Liver (tissue), 9 donors: ENCODE data around the gene IFIT3. TPM values are rescaled to one million over a fixed set of nuclear protein-coding genes. Genes with fewer than 3 reads are reported as not detected.

Experiments used
- DNase-seq: peaks from one replicate; pipeline ENCODE4 v3.0.0-alpha.2; 2017; ENCODE audit warnings: low spot score
- H3K27ac ChIP-seq, 2 donors: one replicate each; pipeline ENCODE4 v1.7.0; 2013; ENCODE audit warnings: inconsistent platforms in 2 of 2, low read length in 2 of 2, control low read depth in 1 of 2, low read depth in 1 of 2, mild to moderate bottlenecking in 1 of 2
- H3K27me3 ChIP-seq, 4 donors: one replicate each; pipeline versions ENCODE4 v1.6.1 to v1.7.0; 2013; ENCODE audit warnings: low read length in 3 of 4, inconsistent platforms in 1 of 4, mild to moderate bottlenecking in 1 of 4, moderate library complexity in 1 of 4; ENCODE audit not compliant: control insufficient read depth in 4 of 4, insufficient read depth in 4 of 4
- H3K36me3 ChIP-seq, 4 donors: one replicate each; pipeline versions ENCODE4 v1.6.1 to v1.7.0; 2013; ENCODE audit warnings: low read length in 3 of 4, mild to moderate bottlenecking in 3 of 4, low read depth in 1 of 4, moderate library complexity in 1 of 4; ENCODE audit not compliant: control insufficient read depth in 4 of 4, insufficient read depth in 3 of 4
- H3K4me1 ChIP-seq, 4 donors: one replicate each; pipeline versions ENCODE4 v1.6.1 to v1.7.0; 2013; ENCODE audit warnings: low read length in 3 of 4, mild to moderate bottlenecking in 3 of 4, moderate library complexity in 1 of 4; ENCODE audit not compliant: control insufficient read depth in 4 of 4, insufficient read depth in 4 of 4
- H3K4me3 ChIP-seq, 3 donors: one replicate each; pipeline versions ENCODE4 v1.6.1 to v1.7.0; 2013; ENCODE audit warnings: low read length in 3 of 3, control low read depth in 1 of 3, low read depth in 1 of 3, mild to moderate bottlenecking in 1 of 3
- H3K9ac ChIP-seq, 2 donors: one replicate each; pipeline ENCODE4 v1.7.0; 2013; ENCODE audit warnings: low read length in 2 of 2, mild to moderate bottlenecking in 2 of 2, moderate library complexity in 2 of 2, control low read depth in 1 of 2, low read depth in 1 of 2
- H3K9me3 ChIP-seq, 4 donors: one replicate each; pipeline versions ENCODE4 v1.6.1 to v1.7.0; 2013; ENCODE audit warnings: low read length in 3 of 4; ENCODE audit not compliant: control insufficient read depth in 4 of 4
- ATF3 ChIP-seq: IDR thresholded peaks from 2 replicates; pipeline ENCODE4 v1.6.1; 2016; ENCODE audit warnings: antibody characterized with exemption
- EGR1 ChIP-seq, 2 donors: IDR thresholded peaks; 2 replicates each; pipeline ENCODE4 v1.6.1; 2016 to 2018; ENCODE audit warnings: antibody characterized with exemption in 2 of 2, low read depth in 2 of 2
- FOXA1 ChIP-seq: IDR thresholded peaks from 2 replicates; pipeline ENCODE4 v1.6.1; 2016; ENCODE audit warnings: antibody characterized with exemption
- FOXA2 ChIP-seq: IDR thresholded peaks from 2 replicates; pipeline ENCODE4 v1.6.1; 2016; ENCODE audit warnings: antibody characterized with exemption
- GABPA ChIP-seq, 2 donors: IDR thresholded peaks in 1 of 2; conservative IDR thresholded peaks in 1 of 2; 2 replicates each; pipeline ENCODE4 v1.6.1; 2016; ENCODE audit warnings: antibody characterized with exemption in 2 of 2, mild to moderate bottlenecking in 1 of 2, moderate library complexity in 1 of 2
- HNF4A ChIP-seq, 2 donors: conservative IDR thresholded peaks; 2 replicates each; pipeline ENCODE4 v1.6.1; 2016; ENCODE audit warnings: antibody characterized with exemption in 2 of 2, mild to moderate bottlenecking in 2 of 2
- HNF4G ChIP-seq: IDR thresholded peaks from 2 replicates; pipeline ENCODE4 v1.6.1; 2016; ENCODE audit warnings: antibody characterized with exemption
- JUND ChIP-seq, 2 donors: IDR thresholded peaks; 2 replicates each; pipeline ENCODE4 v1.6.1; 2016; ENCODE audit warnings: antibody characterized with exemption in 2 of 2
- NR2F2 ChIP-seq: IDR thresholded peaks from 2 replicates; pipeline ENCODE4 v1.6.1; 2016; ENCODE audit warnings: antibody characterized with exemption
- RAD21 ChIP-seq, 2 donors: IDR thresholded peaks; 2 replicates each; pipeline ENCODE4 v1.6.1; 2016; ENCODE audit warnings: antibody characterized with exemption in 2 of 2, mild to moderate bottlenecking in 2 of 2
- REST ChIP-seq: IDR thresholded peaks from 2 replicates; pipeline ENCODE4 v1.6.1; 2016; ENCODE audit warnings: antibody characterized with exemption, mild to moderate bottlenecking
- SP1 ChIP-seq: IDR thresholded peaks from 2 replicates; pipeline ENCODE4 v1.6.1; 2018; ENCODE audit warnings: antibody characterized with exemption, mild to moderate bottlenecking
- TAF1 ChIP-seq: conservative IDR thresholded peaks from 2 replicates; pipeline ENCODE4 v1.6.1; 2016; ENCODE audit warnings: antibody characterized with exemption, mild to moderate bottlenecking
- YY1 ChIP-seq: IDR thresholded peaks from 2 replicates; pipeline ENCODE4 v1.6.1; 2016; ENCODE audit warnings: antibody characterized with exemption, mild to moderate bottlenecking
- WGBS: extraction: QIAGEN DNeasy Blood & Tissue Kit; methylation state at CpG from one replicate; pipeline ENCODE4 v1.1.7; 2013; 5-methylcytosine and 5-hydroxymethylcytosine counted together
- polyA plus RNA-seq, 2 donors: library from polyadenylated mRNA; stranded (reverse) in 1 of 2; unstranded in 1 of 2; fragments of 200-250 nt in 1 of 2; fragments of >200 nt in 1 of 2; fragmentation: Nextera tagmentation in 1 of 2; extraction: Ambion mirVana in 1 of 2; gene quantifications; one replicate each; pipeline versions ENCODE4 v1.2.1 to v1.2.3, GENCODE V29; 2013 to 2015
- total RNA-seq, 2 donors: library from RNA; depleted of rRNA; stranded (reverse); fragments of >200 nt; gene quantifications; one replicate each; pipeline ENCODE4 v1.2.3, GENCODE V29; 2014
- TF ChIP-seq, protein P1 (sequence below): IDR thresholded peaks from 2 replicates; pipeline ENCODE4 v1.6.1; 2016; ENCODE audit warnings: antibody characterized with exemption
- TF ChIP-seq, protein P2 (sequence below): fragments of 150-350 bp; IDR thresholded peaks from 2 replicates; pipeline ENCODE4 v1.5.1; 2017; ENCODE audit warnings: improper control_type of control experiment, low read depth, low read length; ENCODE audit not compliant: missing input control
- donor health status: healthy.
- donor health status: healthy.
- donor health status: healthy.
- donor health status: healthy.
- donor health status: healthy.

The IFIT3 gene
- total and polyA plus RNA-seq, 4 donors = 9.2 to 11.2 (median 10.4) TPM

- Histone ChIP-seq H3K4me1 (no peaks in the 10 kb centered on the region), H3K9ac (no peak overlapping the region), H3K36me3 (no peaks in the 10 kb centered on the region), H3K27me3 (no peaks in the 10 kb centered on the region), H3K9me3 (no peaks in the 10 kb centered on the region), H3K4me3 (no peak overlapping the region), H3K27ac (no peak overlapping the region)
- WGBS = 93% methylated on average over 1 of the region's 1 CpG
- no peak for DNase-seq
- no peak for TF ChIP-seq NR2F2
- TF ChIP-seq SP1 = no peak
- TF ChIP-seq, protein P1, sequence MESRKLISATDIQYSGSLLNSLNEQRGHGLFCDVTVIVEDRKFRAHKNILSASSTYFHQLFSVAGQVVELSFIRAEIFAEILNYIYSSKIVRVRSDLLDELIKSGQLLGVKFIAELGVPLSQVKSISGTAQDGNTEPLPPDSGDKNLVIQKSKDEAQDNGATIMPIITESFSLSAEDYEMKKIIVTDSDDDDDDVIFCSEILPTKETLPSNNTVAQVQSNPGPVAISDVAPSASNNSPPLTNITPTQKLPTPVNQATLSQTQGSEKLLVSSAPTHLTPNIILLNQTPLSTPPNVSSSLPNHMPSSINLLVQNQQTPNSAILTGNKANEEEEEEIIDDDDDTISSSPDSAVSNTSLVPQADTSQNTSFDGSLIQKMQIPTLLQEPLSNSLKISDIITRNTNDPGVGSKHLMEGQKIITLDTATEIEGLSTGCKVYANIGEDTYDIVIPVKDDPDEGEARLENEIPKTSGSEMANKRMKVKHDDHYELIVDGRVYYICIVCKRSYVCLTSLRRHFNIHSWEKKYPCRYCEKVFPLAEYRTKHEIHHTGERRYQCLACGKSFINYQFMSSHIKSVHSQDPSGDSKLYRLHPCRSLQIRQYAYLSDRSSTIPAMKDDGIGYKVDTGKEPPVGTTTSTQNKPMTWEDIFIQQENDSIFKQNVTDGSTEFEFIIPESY = no peak
- no peak for TF ChIP-seq TAF1
- no peak for TF ChIP-seq HNF4A (conservative IDR thresholded peaks at IDR 0.05)
- TF ChIP-seq FOXA1 = no peak
- TF ChIP-seq RAD21 (IDR thresholded peaks at IDR 0.05) = no peak
- no peak for TF ChIP-seq ATF3
- TF ChIP-seq FOXA2 = no peak
- TF ChIP-seq JUND (IDR thresholded peaks at IDR 0.05) = no peak
Observed at GRCh38 chr10:89382757-89383156, 55.0 kb downstream of the IFIT3 start.

GRCh38 chr10:89384474-89385340 is 56.9 kb downstream of the IFIT3 start:
- WGBS = 78% methylated on average over 4 of the region's 4 CpGs
- Histone ChIP-seq H3K27ac (no peak overlapping the region), H3K9me3 (no peaks in the 10 kb centered on the region), H3K36me3 (no peaks in the 10 kb centered on the region), H3K27me3 (no peaks in the 10 kb centered on the region), H3K4me3 (no peak overlapping the region), H3K4me1 (no peaks in the 10 kb centered on the region), H3K9ac (no peak overlapping the region)
- TF ChIP-seq REST = no peak
- TF ChIP-seq, protein P2, sequence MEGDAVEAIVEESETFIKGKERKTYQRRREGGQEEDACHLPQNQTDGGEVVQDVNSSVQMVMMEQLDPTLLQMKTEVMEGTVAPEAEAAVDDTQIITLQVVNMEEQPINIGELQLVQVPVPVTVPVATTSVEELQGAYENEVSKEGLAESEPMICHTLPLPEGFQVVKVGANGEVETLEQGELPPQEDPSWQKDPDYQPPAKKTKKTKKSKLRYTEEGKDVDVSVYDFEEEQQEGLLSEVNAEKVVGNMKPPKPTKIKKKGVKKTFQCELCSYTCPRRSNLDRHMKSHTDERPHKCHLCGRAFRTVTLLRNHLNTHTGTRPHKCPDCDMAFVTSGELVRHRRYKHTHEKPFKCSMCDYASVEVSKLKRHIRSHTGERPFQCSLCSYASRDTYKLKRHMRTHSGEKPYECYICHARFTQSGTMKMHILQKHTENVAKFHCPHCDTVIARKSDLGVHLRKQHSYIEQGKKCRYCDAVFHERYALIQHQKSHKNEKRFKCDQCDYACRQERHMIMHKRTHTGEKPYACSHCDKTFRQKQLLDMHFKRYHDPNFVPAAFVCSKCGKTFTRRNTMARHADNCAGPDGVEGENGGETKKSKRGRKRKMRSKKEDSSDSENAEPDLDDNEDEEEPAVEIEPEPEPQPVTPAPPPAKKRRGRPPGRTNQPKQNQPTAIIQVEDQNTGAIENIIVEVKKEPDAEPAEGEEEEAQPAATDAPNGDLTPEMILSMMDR = no peak
- TF ChIP-seq FOXA2 = no peak
- TF ChIP-seq GABPA (IDR thresholded peaks at IDR 0.05 in 1 of 2, conservative IDR thresholded peaks at IDR 0.05 in 1 of 2) = no peak
- no peak for TF ChIP-seq HNF4G
- no peak for TF ChIP-seq YY1
- no peak for TF ChIP-seq EGR1 (IDR thresholded peaks at IDR 0.05; ENCODE audit: low read depth in 2 of 2)
- no peak for DNase-seq
